B cell (primary cell): ENCODE results near the gene SRR. TPM values are rescaled to one million over a fixed set of nuclear protein-coding genes. Genes with fewer than 3 reads are reported as not detected.

Experiments
- ATAC-seq: fragments of 200-7000 bp; cut with Tn5 transposase; one replicate; pipeline ENCODE4 v1.10.0; 2021; ENCODE audit warnings: low read depth, mild to moderate bottlenecking, moderate number of reproducible peaks, moderate library complexity
- CTCF ChIA-PET: fragments of 350-600 bp; sonication (Branson Sonifier 250); formaldehyde crosslinking; loops from one replicate; lab custom pipeline; 2021; ENCODE audit warnings: antibody characterized with exemption, inconsistent platforms; lab: Charles Lee
- POLR2A ChIA-PET: fragments of 350-600 bp; sonication (Branson Sonifier 250); formaldehyde crosslinking; loops from one replicate; lab custom pipeline; 2021; ENCODE audit warnings: antibody characterized with exemption; lab: Charles Lee
- DNase-seq: peaks from one replicate; pipeline ENCODE4 v3.0.0; 2013
- H2AFZ ChIP-seq: 2 replicates; pipeline ENCODE4 v1.6.1; 2012; ENCODE audit warnings: mild to moderate bottlenecking, low read depth, low read length; ENCODE audit not compliant: insufficient read depth, poor library complexity, severe bottlenecking
- H3K27ac ChIP-seq, 2 donors: 1 replicate in 1 of 2; 2 replicates in 1 of 2; pipeline ENCODE4 v1.5.1; 2012 to 2013; ENCODE audit warnings: low read length in 2 of 2, mild to moderate bottlenecking in 2 of 2, moderate library complexity in 1 of 2
- H3K27me3 ChIP-seq, 4 experiments: fragments of 200-600 bp in 1 of 4; sonication (generic) in 1 of 4; replicated peaks in 1 of 4; 1 replicate in 2 of 4; 2 replicates in 2 of 4; pipeline versions ENCODE4 v1.6.1 to v1.7.0; 2013 to 2016; ENCODE audit warnings: low read length in 3 of 4, mild to moderate bottlenecking in 2 of 4, mixed read lengths in 1 of 4, moderate library complexity in 1 of 4; ENCODE audit not compliant: insufficient read depth in 4 of 4, control insufficient read depth in 3 of 4; ENCODE audit errors: control extremely low read depth in 1 of 4
- H3K36me3 ChIP-seq, 2 experiments: replicated peaks in 1 of 2; 1 replicate in 1 of 2; 2 replicates in 1 of 2; pipeline versions ENCODE4 v1.6.1 to v1.7.1; 2013; ENCODE audit warnings: low read length in 1 of 2; ENCODE audit not compliant: insufficient read depth in 2 of 2, control insufficient read depth in 1 of 2; ENCODE audit errors: control extremely low read depth in 1 of 2, extremely low read depth in 1 of 2
- H3K4me1 ChIP-seq, 2 donors: fragments of 200-600 bp in 1 of 2; sonication (generic) in 1 of 2; 1 replicate in 1 of 2; 2 replicates in 1 of 2; pipeline versions ENCODE4 v1.5.1 to v1.6.1; 2013 to 2017; ENCODE audit warnings: low read length in 2 of 2; ENCODE audit not compliant: control insufficient read depth in 2 of 2, insufficient read depth in 2 of 2
- H3K4me2 ChIP-seq: replicated peaks from 2 replicates; pipeline ENCODE3; 2012; ENCODE audit warnings: mild to moderate bottlenecking, low read depth, low read length; ENCODE audit not compliant: poor library complexity, severe bottlenecking
- H3K4me3 ChIP-seq, 5 experiments: fragments of 200-600 bp in 1 of 5; sonication (generic) in 1 of 5; 1 replicate in 3 of 5; 2 replicates in 2 of 5; pipeline versions ENCODE4 v1.5.1 to v1.7.0; 2011 to 2016; ENCODE audit warnings: low read length in 4 of 5, mild to moderate bottlenecking in 4 of 5, low read depth in 2 of 5, control low read depth in 1 of 5, moderate library complexity in 1 of 5; ENCODE audit not compliant: insufficient read depth in 1 of 5; ENCODE audit errors: control extremely low read depth in 1 of 5, extremely low read depth in 1 of 5
- H3K79me2 ChIP-seq: fragments of 200-600 bp; sonication (generic); one replicate; pipeline ENCODE4 v1.6.0; 2016; ENCODE audit warnings: low read length; ENCODE audit not compliant: control insufficient read depth, insufficient read depth
- H3K9ac ChIP-seq: fragments of 200-600 bp; sonication (generic); 2 replicates; pipeline ENCODE4 v1.6.1; 2017; ENCODE audit warnings: mild to moderate bottlenecking, low read length, moderate library complexity
- H3K9me3 ChIP-seq, 3 donors: one replicate each; pipeline versions ENCODE4 v1.6.1 to v1.7.1; 2013; ENCODE audit warnings: low read length in 2 of 3; ENCODE audit not compliant: control insufficient read depth in 2 of 3, insufficient read depth in 1 of 3; ENCODE audit errors: control extremely low read depth in 1 of 3
- H4K20me1 ChIP-seq: 2 replicates; pipeline ENCODE4 v1.6.0; 2012; ENCODE audit warnings: mild to moderate bottlenecking, low read length; ENCODE audit not compliant: insufficient read depth, control insufficient read depth, poor library complexity, severe bottlenecking
- H3K27ac Mint-ChIP-seq: one replicate; pipeline ENCODE4 v1.8.0; 2021; ENCODE audit warnings: mixed read lengths
- H3K27me3 Mint-ChIP-seq: one replicate; pipeline ENCODE4 v1.8.0; 2021; ENCODE audit warnings: mixed read lengths
- H3K4me1 Mint-ChIP-seq: one replicate; pipeline ENCODE4 v1.8.0; 2021; ENCODE audit warnings: mixed read lengths
- H3K4me3 Mint-ChIP-seq: one replicate; pipeline ENCODE4 v1.8.0; 2021; ENCODE audit warnings: mixed read lengths
- H3K9me3 Mint-ChIP-seq: one replicate; pipeline ENCODE4 v1.8.0; 2022; ENCODE audit warnings: mixed read lengths; ENCODE audit not compliant: insufficient read depth
- CTCF ChIP-seq: fragments of 200-600 bp; IDR thresholded peaks from one replicate; pipeline ENCODE4 v1.8.0; 2022; ENCODE audit warnings: antibody characterized with exemption, mild to moderate bottlenecking
- EZH2 ChIP-seq: IDR thresholded peaks from 2 replicates; pipeline ENCODE4 v1.6.1; 2012; ENCODE audit warnings: borderline replicate concordance, low read depth, mild to moderate bottlenecking, moderate library complexity, low read length; ENCODE audit not compliant: insufficient read depth, poor library complexity, severe bottlenecking
- WGBS: methylation state at CpG from one replicate; pipeline ENCODE4 v1.1.5; 2013; ENCODE audit warnings: missing lambda C conversion rate; ENCODE audit not compliant: insufficient coverage; 5-methylcytosine and 5-hydroxymethylcytosine counted together
- intact Hi-C: fragments of 100-400 bp; cut with micrococcal nuclease; formaldehyde crosslinking; loops from one replicate; pipeline ENCODE4 v1.10.0; 2022
- polyA plus RNA-seq: library from polyadenylated mRNA; depleted of rRNA; stranded (reverse); fragments of >200 nt; gene quantifications from 2 replicates; pipeline ENCODE4 v1.2.3, GENCODE V29; 2012
- total RNA-seq, 2 donors: library from RNA; stranded (reverse); fragments of 120-200 nt in 1 of 2; gene quantifications; 1 replicate in 1 of 2; 2 replicates in 1 of 2; pipeline versions ENCODE4 v1.2.3 to v1.2.4, GENCODE V29; 2013 to 2022

Gene SRR
- total and polyA plus RNA-seq, 2 donors (not counting 1 experiment from before 2014, with no cell fraction given) = 2.6 to 5.1 TPM

- no peak for ATAC-seq
- no peaks in the 10 kb centered on the region for H3K9me3 ChIP-seq
- TF ChIP-seq EZH2 = no peak
- no peak for TF ChIP-seq CTCF
- no peak for DNase-seq
- no peak overlapping the region for H3K27ac ChIP-seq
- POLR2A ChIA-PET = no interaction called here
- Mint-ChIP-seq H3K9me3 (no peaks in the 10 kb centered on the region), H3K4me1 (no peaks in the 10 kb centered on the region), H3K27me3 (no peaks in the 10 kb centered on the region), H3K27ac (no peak overlapping the region), H3K4me3 (no peak overlapping the region)
- H4K20me1 ChIP-seq = no peaks in the 10 kb centered on the region
- H3K27me3 ChIP-seq = no peaks in the 10 kb centered on the region
- intact Hi-C loops = no loop called here
- no peaks in the 10 kb centered on the region for H3K4me1 ChIP-seq
- 98% methylated on average over 26 of the region's 26 CpGs for WGBS
- H3K9ac ChIP-seq = no peak overlapping the region
- no peak overlapping the region for H2AFZ ChIP-seq
- no peak overlapping the region for H3K4me2 ChIP-seq
- no peak overlapping the region for H3K4me3 ChIP-seq
- CTCF ChIA-PET = no interaction called here
- no peaks in the 10 kb centered on the region for H3K79me2 ChIP-seq
- H3K36me3 ChIP-seq = peaks cover 0 to 5% of the 10 kb centered on the region in 2 experiments
Measured at GRCh38 chr17:2372180-2372579, 68.4 kb downstream of the SRR start.

GRCh38 chr17:2372681-2373080 lies 68.9 kb downstream of the SRR start:
- Mint-ChIP-seq H3K27me3 (no peaks in the 10 kb centered on the region), H3K9me3 (no peaks in the 10 kb centered on the region), H3K4me3 (no peak overlapping the region), H3K27ac (no peak overlapping the region), H3K4me1 (no peaks in the 10 kb centered on the region)
- ATAC-seq (no peak), DNase-seq (no peak)
- CTCF ChIA-PET = interaction anchor here (2.3 kb wide), 1 partner anchor 10 kb away, joined by 13 read pairs; no protein-coding TSS in a partner anchor
- 97% methylated on average over 16 of the region's 16 CpGs for WGBS
- Histone ChIP-seq H3K36me3 (peaks cover 0 to 7% of the 10 kb centered on the region in 2 experiments), H3K4me1 (no peaks in the 10 kb centered on the region), H2AFZ (no peak overlapping the region), H4K20me1 (no peaks in the 10 kb centered on the region), H3K79me2 (no peaks in the 10 kb centered on the region), H3K4me2 (no peak overlapping the region), H3K27ac (no peak overlapping the region), H3K4me3 (no peak overlapping the region), H3K9ac (no peak overlapping the region), H3K27me3 (no peaks in the 10 kb centered on the region), H3K9me3 (no peaks in the 10 kb centered on the region)
- no peak for TF ChIP-seq EZH2
- intact Hi-C loops = no loop called here
- POLR2A ChIA-PET = no interaction called here
